ENCODE data around the gene RFT1.
A peak's percentile ranks its signal among the peaks of the same experiment; 100 is the strongest.

RFT1 gene

GRCh38 chr3:53169832-53170324 lies 39.6 kb upstream of the RFT1 start:
- Histone ChIP-seq H3K36me3 (ENCODE audit: control insufficient read depth, insufficient read depth, low read length) (no peaks in the 10 kb centered on the region), H3K27ac (ENCODE audit: low read depth, low read length) (no peak overlapping the region), H3K9me3 (ENCODE audit: control insufficient read depth, insufficient read depth, low read depth, low read length) (no peaks in the 10 kb centered on the region), H3K4me3 (ENCODE audit: low read depth, low read length) (no peak overlapping the region), H3K27me3 (ENCODE audit: control insufficient read depth, insufficient read depth, low read length) (no peaks in the 10 kb centered on the region), H3K9ac (ENCODE audit: low read length) (no peak overlapping the region), H3K4me1 (ENCODE audit: control insufficient read depth, insufficient read depth, low read length) (peaks cover 58% of the 10 kb centered on the region)

- H3K36me3 ChIP-seq (ENCODE audit: control insufficient read depth, insufficient read depth, low read length) = no peaks in the 10 kb centered on the region
- H3K27ac ChIP-seq (ENCODE audit: low read depth, low read length) = no peak overlapping the region
- no peaks in the 10 kb centered on the region for H3K27me3 ChIP-seq (ENCODE audit: control insufficient read depth, insufficient read depth, low read length)
- H3K4me3 ChIP-seq (ENCODE audit: low read depth, low read length) = no peak overlapping the region
- peaks cover 58% of the 10 kb centered on the region for H3K4me1 ChIP-seq (ENCODE audit: control insufficient read depth, insufficient read depth, low read length)
- H3K9ac ChIP-seq (ENCODE audit: low read length) = peak overlapping the region; percentile 7
- no peaks in the 10 kb centered on the region for H3K9me3 ChIP-seq (ENCODE audit: control insufficient read depth, insufficient read depth, low read depth, low read length)
Measured at GRCh38 chr3:53169045-53169831, 39.0 kb upstream of the RFT1 start.

- Histone ChIP-seq H3K27me3 (ENCODE audit: control insufficient read depth, insufficient read depth, low read length) (no peaks in the 10 kb centered on the region), H3K9ac (ENCODE audit: low read length) (no peak overlapping the region), H3K36me3 (ENCODE audit: control insufficient read depth, insufficient read depth, low read length) (no peaks in the 10 kb centered on the region), H3K9me3 (ENCODE audit: control insufficient read depth, insufficient read depth, low read depth, low read length) (no peaks in the 10 kb centered on the region), H3K4me3 (ENCODE audit: low read depth, low read length) (no peak overlapping the region), H3K27ac (ENCODE audit: low read depth, low read length) (no peak overlapping the region), H3K4me1 (ENCODE audit: control insufficient read depth, insufficient read depth, low read length) (peaks cover 60% of the 10 kb centered on the region)
Measured at GRCh38 chr3:53168175-53168923, 38.1 kb upstream of the RFT1 start.

GRCh38 chr3:53167418-53168174 lies 37.4 kb upstream of the RFT1 start:
- H3K4me3 ChIP-seq (ENCODE audit: low read depth, low read length) = no peak overlapping the region
- peaks cover 65% of the 10 kb centered on the region for H3K4me1 ChIP-seq (ENCODE audit: control insufficient read depth, insufficient read depth, low read length)
- H3K9me3 ChIP-seq (ENCODE audit: control insufficient read depth, insufficient read depth, low read depth, low read length) = no peaks in the 10 kb centered on the region
- no peaks in the 10 kb centered on the region for H3K36me3 ChIP-seq (ENCODE audit: control insufficient read depth, insufficient read depth, low read length)
- H3K27ac ChIP-seq (ENCODE audit: low read depth, low read length) = no peak overlapping the region
- H3K27me3 ChIP-seq (ENCODE audit: control insufficient read depth, insufficient read depth, low read length) = no peaks in the 10 kb centered on the region
- H3K9ac ChIP-seq (ENCODE audit: low read length) = no peak overlapping the region

- H3K4me1 ChIP-seq (ENCODE audit: control insufficient read depth, insufficient read depth, low read length) = peaks cover 62% of the 10 kb centered on the region
- no peak overlapping the region for H3K9ac ChIP-seq (ENCODE audit: low read length)
- no peaks in the 10 kb centered on the region for H3K9me3 ChIP-seq (ENCODE audit: control insufficient read depth, insufficient read depth, low read depth, low read length)
- H3K27me3 ChIP-seq (ENCODE audit: control insufficient read depth, insufficient read depth, low read length) = no peaks in the 10 kb centered on the region
- no peak overlapping the region for H3K4me3 ChIP-seq (ENCODE audit: low read depth, low read length)
- H3K27ac ChIP-seq (ENCODE audit: low read depth, low read length) = no peak overlapping the region
- no peaks in the 10 kb centered on the region for H3K36me3 ChIP-seq (ENCODE audit: control insufficient read depth, insufficient read depth, low read length)
Measured at GRCh38 chr3:53166781-53167291, 36.6 kb upstream of the RFT1 start.

GRCh38 chr3:53166206-53166605 lies 36.0 kb upstream of the RFT1 start:
- H3K27ac ChIP-seq (ENCODE audit: low read depth, low read length) = no peak overlapping the region
- no peak overlapping the region for H3K4me3 ChIP-seq (ENCODE audit: low read depth, low read length)
- peaks cover 56% of the 10 kb centered on the region for H3K4me1 ChIP-seq (ENCODE audit: control insufficient read depth, insufficient read depth, low read length)
- H3K27me3 ChIP-seq (ENCODE audit: control insufficient read depth, insufficient read depth, low read length) = no peaks in the 10 kb centered on the region
- no peaks in the 10 kb centered on the region for H3K36me3 ChIP-seq (ENCODE audit: control insufficient read depth, insufficient read depth, low read length)
- no peak overlapping the region for H3K9ac ChIP-seq (ENCODE audit: low read length)
- H3K9me3 ChIP-seq (ENCODE audit: control insufficient read depth, insufficient read depth, low read depth, low read length) = no peaks in the 10 kb centered on the region

GRCh38 chr3:53164911-53165310 lies 34.7 kb upstream of the RFT1 start:
- no peaks in the 10 kb centered on the region for H3K9me3 ChIP-seq (ENCODE audit: control insufficient read depth, insufficient read depth, low read depth, low read length)
- no peaks in the 10 kb centered on the region for H3K36me3 ChIP-seq (ENCODE audit: control insufficient read depth, insufficient read depth, low read length)
- H3K27ac ChIP-seq (ENCODE audit: low read depth, low read length) = no peak overlapping the region
- H3K4me1 ChIP-seq (ENCODE audit: control insufficient read depth, insufficient read depth, low read length) = peaks cover 49% of the 10 kb centered on the region
- peaks cover 5% of the 10 kb centered on the region for H3K27me3 ChIP-seq (ENCODE audit: control insufficient read depth, insufficient read depth, low read length)
- H3K4me3 ChIP-seq (ENCODE audit: low read depth, low read length) = no peak overlapping the region
- H3K9ac ChIP-seq (ENCODE audit: low read length) = no peak overlapping the region

GRCh38 chr3:53163444-53164387 lies 33.5 kb upstream of the RFT1 start:
- Histone ChIP-seq H3K4me3 (ENCODE audit: low read depth, low read length) (no peak overlapping the region; the same call in 1 of the 2 replicates), H3K9ac (ENCODE audit: low read length) (no peak overlapping the region), H3K27me3 (ENCODE audit: control insufficient read depth, insufficient read depth, low read length) (peaks cover 8% of the 10 kb centered on the region), H3K9me3 (ENCODE audit: control insufficient read depth, insufficient read depth, low read depth, low read length) (no peaks in the 10 kb centered on the region), H3K27ac (ENCODE audit: low read depth, low read length) (no peak overlapping the region), H3K4me1 (ENCODE audit: control insufficient read depth, insufficient read depth, low read length) (peaks cover 49% of the 10 kb centered on the region), H3K36me3 (ENCODE audit: control insufficient read depth, insufficient read depth, low read length) (no peaks in the 10 kb centered on the region)

GRCh38 chr3:53162672-53163443 lies 32.6 kb upstream of the RFT1 start:
- Histone ChIP-seq H3K27me3 (ENCODE audit: control insufficient read depth, insufficient read depth, low read length) (peaks cover 8% of the 10 kb centered on the region), H3K9me3 (ENCODE audit: control insufficient read depth, insufficient read depth, low read depth, low read length) (no peaks in the 10 kb centered on the region), H3K4me1 (ENCODE audit: control insufficient read depth, insufficient read depth, low read length) (peaks cover 42% of the 10 kb centered on the region), H3K4me3 (ENCODE audit: low read depth, low read length) (peak overlapping the region; percentile 88), H3K9ac (ENCODE audit: low read length) (peak overlapping the region; percentile 8), H3K36me3 (ENCODE audit: control insufficient read depth, insufficient read depth, low read length) (no peaks in the 10 kb centered on the region), H3K27ac (ENCODE audit: low read depth, low read length) (no peak overlapping the region)

Measured in HUES6 (cell line).